VCaP (cell line): Measurements from ENCODE around the gene MTA2.
"Not testable (repeated sequence)": the region's sequence is repeated elsewhere in the genome, so short reads cannot be mapped to it uniquely, and the experiment has no call there.

Experiments used
- H3K27ac ChIP-seq: fragments of 450-650 bp; 2 replicates; pipeline ENCODE4 v1.5.1; 2017
- CTCF ChIP-seq: fragments of 450-650 bp; conservative IDR thresholded peaks from 2 replicates; pipeline ENCODE4 v1.5.1; 2017; ENCODE audit warnings: mild to moderate bottlenecking, moderate library complexity

Gene MTA2

GRCh38 chr11:62588966-62589637, 12.6 kb downstream of the MTA2 start:
- H3K27ac ChIP-seq = peak overlapping the region; percentile 70

GRCh38 chr11:62585356-62585755, 16.3 kb downstream of the MTA2 start:
- H3K27ac ChIP-seq = not testable (repeated sequence)

More at GRCh38 chr11:62588966-62589637, 12.6 kb downstream of the MTA2 start:
- TF ChIP-seq CTCF = peak; percentile 49

GRCh38 chr11:62581735-62582134, 19.9 kb downstream of the MTA2 start:
- H3K27ac ChIP-seq = not testable (repeated sequence)

GRCh38 chr11:62580959-62581715, 20.5 kb downstream of the MTA2 start:
- no peak for TF ChIP-seq CTCF
- H3K27ac ChIP-seq = no peak overlapping the region

- no peak for TF ChIP-seq CTCF
- no peak overlapping the region for H3K27ac ChIP-seq
Measured at GRCh38 chr11:62579252-62579651, 22.4 kb downstream of the MTA2 start.

- no peak for TF ChIP-seq CTCF
- H3K27ac ChIP-seq = no peak overlapping the region
Measured at GRCh38 chr11:62578541-62578940, 23.1 kb downstream of the MTA2 start.

- H3K27ac ChIP-seq = no peak overlapping the region
- TF ChIP-seq CTCF = no peak
Measured at GRCh38 chr11:62577046-62577714, 24.5 kb downstream of the MTA2 start.

- TF ChIP-seq CTCF = no peak
Measured at GRCh38 chr11:62575837-62576236, 25.8 kb downstream of the MTA2 start.

More at GRCh38 chr11:62575837-62576236, 25.8 kb downstream of the MTA2 start:
- H3K27ac ChIP-seq = no peak overlapping the region
